ENCODE measurements around the gene AEBP1.

The AEBP1 gene

DNA sequence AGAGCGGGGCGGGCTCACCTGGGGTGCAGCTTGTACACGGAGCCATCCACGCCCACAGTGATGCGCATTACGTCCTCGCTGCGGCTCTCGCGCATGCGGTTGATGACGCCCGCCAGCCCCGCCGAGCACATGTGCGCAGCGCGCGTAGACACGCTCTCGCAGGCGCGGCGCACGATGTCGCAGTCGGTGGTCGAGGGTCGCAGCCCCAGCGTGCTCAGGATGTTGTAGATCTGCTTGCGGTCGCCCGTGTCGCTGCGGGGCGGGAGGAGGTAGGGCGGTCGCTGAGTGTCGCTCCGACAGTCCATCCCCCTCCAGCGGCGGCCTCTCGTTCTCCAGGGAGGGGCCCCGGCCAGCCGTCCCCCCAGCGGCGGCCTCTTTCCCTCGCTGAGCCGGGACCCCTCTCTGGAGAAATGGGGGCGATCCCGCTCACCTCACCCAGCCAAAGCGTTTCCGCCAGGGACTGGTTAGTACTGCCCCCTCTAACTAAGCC, 41.4 kb downstream of the AEBP1 start:
- no peaks in the 10 kb centered on the region for H4K20me1 ChIP-seq (ENCODE audit: insufficient read depth, low read length, poor library complexity, severe bottlenecking)
- H3K4me3 ChIP-seq (ENCODE audit: low read length, poor library complexity, severe bottlenecking) = no peak overlapping the region
- no peaks in the 10 kb centered on the region for H3K4me1 ChIP-seq (ENCODE audit: insufficient read depth, low read length, poor library complexity, severe bottlenecking)
- no peaks in the 10 kb centered on the region for H3K36me3 ChIP-seq (ENCODE audit: insufficient read depth, low read length)
- H3K79me2 ChIP-seq (ENCODE audit: insufficient read depth, low read length) = no peaks in the 10 kb centered on the region
- no peak for TF ChIP-seq EZH2phosphoT487 (IDR thresholded peaks at IDR 0.05; ENCODE audit: borderline replicate concordance)
- TF ChIP-seq, protein P1, sequence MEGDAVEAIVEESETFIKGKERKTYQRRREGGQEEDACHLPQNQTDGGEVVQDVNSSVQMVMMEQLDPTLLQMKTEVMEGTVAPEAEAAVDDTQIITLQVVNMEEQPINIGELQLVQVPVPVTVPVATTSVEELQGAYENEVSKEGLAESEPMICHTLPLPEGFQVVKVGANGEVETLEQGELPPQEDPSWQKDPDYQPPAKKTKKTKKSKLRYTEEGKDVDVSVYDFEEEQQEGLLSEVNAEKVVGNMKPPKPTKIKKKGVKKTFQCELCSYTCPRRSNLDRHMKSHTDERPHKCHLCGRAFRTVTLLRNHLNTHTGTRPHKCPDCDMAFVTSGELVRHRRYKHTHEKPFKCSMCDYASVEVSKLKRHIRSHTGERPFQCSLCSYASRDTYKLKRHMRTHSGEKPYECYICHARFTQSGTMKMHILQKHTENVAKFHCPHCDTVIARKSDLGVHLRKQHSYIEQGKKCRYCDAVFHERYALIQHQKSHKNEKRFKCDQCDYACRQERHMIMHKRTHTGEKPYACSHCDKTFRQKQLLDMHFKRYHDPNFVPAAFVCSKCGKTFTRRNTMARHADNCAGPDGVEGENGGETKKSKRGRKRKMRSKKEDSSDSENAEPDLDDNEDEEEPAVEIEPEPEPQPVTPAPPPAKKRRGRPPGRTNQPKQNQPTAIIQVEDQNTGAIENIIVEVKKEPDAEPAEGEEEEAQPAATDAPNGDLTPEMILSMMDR (conservative IDR thresholded peaks at IDR 0.05; ENCODE audit: low read length) = no peak
- H3K9me3 ChIP-seq (ENCODE audit: insufficient read depth, low read depth, low read length) = no peaks in the 10 kb centered on the region
- H3K9me2 ChIP-seq (replicated peaks; ENCODE audit: low read depth, low read length) = no peaks in the 10 kb centered on the region
- no peak overlapping the region for H3K4me2 ChIP-seq (ENCODE audit: low read depth, low read length, poor library complexity, severe bottlenecking)
- H2AFZ ChIP-seq (ENCODE audit: low read length) = no peak overlapping the region
- H3K9ac ChIP-seq (ENCODE audit: low read depth, low read length, poor library complexity, severe bottlenecking) = no peak overlapping the region
- H3F3A ChIP-seq (ENCODE audit: low read depth) = no peaks in the 10 kb centered on the region
- no peaks in the 10 kb centered on the region for H3K27me3 ChIP-seq (ENCODE audit: insufficient read depth, low read length, poor library complexity, severe bottlenecking)

DNA sequence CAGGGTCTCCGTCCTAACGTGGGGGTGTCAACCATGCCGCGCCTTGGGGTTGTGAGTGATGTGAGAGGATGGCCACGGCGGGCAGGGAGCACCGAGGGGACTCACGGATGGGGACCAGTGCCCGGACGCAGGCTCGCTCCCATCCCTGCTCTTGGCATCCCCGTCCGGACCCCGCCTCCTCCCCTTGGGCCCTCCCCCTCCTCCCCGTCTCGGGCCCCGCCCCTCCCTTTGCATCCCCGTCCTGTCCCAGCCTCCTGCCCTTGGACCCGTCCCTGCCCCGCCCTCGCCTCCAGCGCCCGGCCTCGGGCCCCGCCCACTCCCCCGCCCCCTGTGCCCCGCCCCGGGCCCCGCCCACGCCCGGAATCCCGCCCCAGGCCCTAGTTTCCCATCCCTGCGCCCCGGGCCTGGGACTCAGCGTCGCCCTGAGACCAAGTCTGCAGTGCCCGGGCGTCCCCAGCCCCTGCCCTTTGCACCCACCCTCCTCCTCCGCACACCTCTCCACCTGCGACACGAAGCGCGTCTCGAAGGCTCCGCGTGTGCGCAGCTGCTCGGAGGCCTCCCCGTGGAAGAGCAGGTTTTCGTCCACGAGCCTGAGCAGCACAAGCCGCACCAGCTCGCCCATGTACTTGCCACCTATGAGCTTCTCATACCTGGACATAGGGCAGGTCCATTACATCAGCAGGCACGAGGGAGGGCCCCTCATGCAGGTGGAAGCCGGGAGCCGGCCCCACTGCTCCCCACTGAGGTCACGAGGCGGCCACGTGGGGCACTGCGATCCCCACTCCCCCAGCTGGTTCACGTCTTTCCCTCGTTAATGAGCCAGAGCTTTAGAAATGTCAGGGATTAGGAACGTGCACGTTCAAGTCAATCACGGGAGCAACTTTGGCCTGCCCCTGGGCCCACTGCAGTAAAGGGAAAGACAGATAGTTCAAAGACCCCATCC, 42.1 kb downstream of the AEBP1 start:
- Histone ChIP-seq H2AFZ (ENCODE audit: low read length) (no peak overlapping the region), H3F3A (ENCODE audit: low read depth) (no peaks in the 10 kb centered on the region)

DNA sequence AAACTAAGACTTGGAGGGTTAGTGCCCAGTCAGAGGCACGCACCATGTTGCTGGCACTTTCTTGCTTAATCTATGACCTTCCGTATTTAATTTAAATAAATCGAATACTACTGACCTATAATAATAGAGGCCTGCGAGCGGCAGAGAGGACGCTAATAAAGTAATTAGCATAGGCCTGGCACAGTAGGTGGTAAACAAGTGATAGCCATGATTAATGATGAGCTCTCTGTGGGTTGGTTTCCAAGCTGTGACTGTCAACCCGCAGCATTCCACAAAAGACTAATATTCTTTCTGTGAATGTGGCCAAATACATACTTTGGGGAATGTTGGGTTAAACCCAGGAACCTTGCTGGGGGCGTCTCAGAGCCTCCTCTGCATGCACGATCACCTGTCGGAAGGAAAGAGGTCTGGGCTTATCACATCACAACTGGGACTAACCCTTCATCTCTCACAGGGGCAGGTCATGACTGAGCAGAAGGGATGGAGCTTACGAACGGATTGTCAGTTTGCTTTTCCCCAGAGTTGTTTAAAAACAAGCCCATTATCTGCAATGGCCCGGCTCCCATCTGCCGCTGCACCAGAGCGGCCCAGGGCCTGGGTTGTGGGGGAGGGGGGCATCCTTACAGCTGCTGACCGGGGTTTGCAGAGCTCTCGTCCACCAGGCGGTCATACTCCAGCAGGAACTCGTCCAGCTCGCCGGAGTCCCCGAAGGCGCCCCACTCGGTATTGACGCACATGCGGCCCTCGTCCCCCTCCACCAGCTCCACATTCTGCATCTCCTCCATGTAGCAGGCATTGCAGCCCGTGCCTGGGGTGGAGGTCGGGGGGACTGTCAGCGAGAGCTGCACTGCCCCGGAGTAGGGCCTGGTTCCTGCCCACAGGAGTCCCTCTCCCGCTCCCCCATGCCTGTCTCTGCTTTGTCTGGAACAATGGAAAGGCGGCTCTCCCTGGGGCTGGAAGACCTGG, 43.2 kb downstream of the AEBP1 start:
- no peak for TF ChIP-seq EZH2phosphoT487 (IDR thresholded peaks at IDR 0.05; ENCODE audit: borderline replicate concordance)
- TF ChIP-seq, protein P1 (conservative IDR thresholded peaks at IDR 0.05; ENCODE audit: low read length) = no peak
- H3K9ac ChIP-seq (ENCODE audit: low read depth, low read length, poor library complexity, severe bottlenecking) = no peak overlapping the region
- H4K20me1 ChIP-seq (ENCODE audit: insufficient read depth, low read length, poor library complexity, severe bottlenecking) = no peaks in the 10 kb centered on the region
- H3K27me3 ChIP-seq (ENCODE audit: insufficient read depth, low read length, poor library complexity, severe bottlenecking) = no peaks in the 10 kb centered on the region
- no peaks in the 10 kb centered on the region for H3K79me2 ChIP-seq (ENCODE audit: insufficient read depth, low read length)
- H3K9me3 ChIP-seq (ENCODE audit: insufficient read depth, low read depth, low read length) = no peaks in the 10 kb centered on the region
- H3K9me2 ChIP-seq (replicated peaks; ENCODE audit: low read depth, low read length) = no peaks in the 10 kb centered on the region
- H3K4me1 ChIP-seq (ENCODE audit: insufficient read depth, low read length, poor library complexity, severe bottlenecking) = no peaks in the 10 kb centered on the region
- H3K36me3 ChIP-seq (ENCODE audit: insufficient read depth, low read length) = no peaks in the 10 kb centered on the region
- H3F3A ChIP-seq (ENCODE audit: low read depth) = no peaks in the 10 kb centered on the region
- H2AFZ ChIP-seq (ENCODE audit: low read length) = no peak overlapping the region
- no peak overlapping the region for H3K4me2 ChIP-seq (ENCODE audit: low read depth, low read length, poor library complexity, severe bottlenecking)
- H3K4me3 ChIP-seq (ENCODE audit: low read length, poor library complexity, severe bottlenecking) = no peak overlapping the region

More for the DNA sequence above, 42.1 kb downstream of the AEBP1 start:
- no peak overlapping the region for H3K9ac ChIP-seq (ENCODE audit: low read depth, low read length, poor library complexity, severe bottlenecking)
- no peak overlapping the region for H3K4me3 ChIP-seq (ENCODE audit: low read length, poor library complexity, severe bottlenecking)
- no peak for TF ChIP-seq EZH2phosphoT487 (IDR thresholded peaks at IDR 0.05; ENCODE audit: borderline replicate concordance)
- TF ChIP-seq, protein P1 (conservative IDR thresholded peaks at IDR 0.05; ENCODE audit: low read length) = no peak
- no peaks in the 10 kb centered on the region for H3K4me1 ChIP-seq (ENCODE audit: insufficient read depth, low read length, poor library complexity, severe bottlenecking)
- no peaks in the 10 kb centered on the region for H3K27me3 ChIP-seq (ENCODE audit: insufficient read depth, low read length, poor library complexity, severe bottlenecking)
- no peaks in the 10 kb centered on the region for H3K9me3 ChIP-seq (ENCODE audit: insufficient read depth, low read depth, low read length)
- H3K9me2 ChIP-seq (replicated peaks; ENCODE audit: low read depth, low read length) = no peaks in the 10 kb centered on the region
- H4K20me1 ChIP-seq (ENCODE audit: insufficient read depth, low read length, poor library complexity, severe bottlenecking) = no peaks in the 10 kb centered on the region
- H3K4me2 ChIP-seq (ENCODE audit: low read depth, low read length, poor library complexity, severe bottlenecking) = no peak overlapping the region
- H3K79me2 ChIP-seq (ENCODE audit: insufficient read depth, low read length) = no peaks in the 10 kb centered on the region
- H3K36me3 ChIP-seq (ENCODE audit: insufficient read depth, low read length) = no peaks in the 10 kb centered on the region

All from Loucy (cell line).